RWPE1 (cell line): ENCODE results near the gene CD44.

Experiments
- CTCF ChIA-PET: fragments of 350-600 bp; sonication (Branson Sonifier 250); formaldehyde crosslinking; extraction: SDS; loops from one replicate; lab custom pipeline; 2021; lab: Yijun Ruan, JAX
- POLR2A ChIA-PET: fragments of 400-600 bp; formaldehyde crosslinking; extraction: SDS; loops from one replicate; lab custom pipeline; 2020; ENCODE audit warnings: antibody characterized with exemption; ENCODE audit not compliant: low non-redundant PET; lab: Yijun Ruan, JAX
- DNase-seq: peaks from one replicate; pipeline ENCODE4 v3.0.0; 2012; ENCODE audit warnings: low spot score
- H3K27ac ChIP-seq: fragments of 450-650 bp; 2 replicates; pipeline ENCODE4 v1.5.1; 2017
- TF ChIP-seq, protein P1 (sequence below): fragments of 450-650 bp; conservative IDR thresholded peaks from 2 replicates; pipeline ENCODE4 v1.5.1; 2017; ENCODE audit warnings: low read depth, mild to moderate bottlenecking

Gene CD44

DNA sequence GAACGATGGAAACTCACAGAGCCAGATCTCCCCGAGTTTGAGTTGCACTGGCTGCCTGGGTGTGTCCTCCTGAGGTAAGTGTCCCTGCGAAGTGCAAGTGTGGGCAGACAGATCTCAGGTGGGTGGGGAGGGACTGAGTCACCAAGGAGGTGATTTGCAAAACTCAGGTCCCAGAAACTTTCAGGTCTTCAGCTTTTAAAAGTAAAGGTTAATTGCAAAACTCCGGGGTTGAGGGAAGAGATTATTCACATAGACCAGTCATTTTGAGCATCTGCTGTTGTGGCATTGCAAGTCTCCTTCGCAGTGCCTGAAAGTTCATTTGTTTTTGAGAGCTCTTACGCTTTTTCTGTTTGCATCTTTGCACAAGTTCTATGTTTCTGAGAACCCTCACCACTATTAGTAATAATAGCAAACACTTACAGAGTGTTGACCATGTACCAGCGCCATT is 7.1 kb downstream of the CD44 start:
- TF ChIP-seq, protein P1, sequence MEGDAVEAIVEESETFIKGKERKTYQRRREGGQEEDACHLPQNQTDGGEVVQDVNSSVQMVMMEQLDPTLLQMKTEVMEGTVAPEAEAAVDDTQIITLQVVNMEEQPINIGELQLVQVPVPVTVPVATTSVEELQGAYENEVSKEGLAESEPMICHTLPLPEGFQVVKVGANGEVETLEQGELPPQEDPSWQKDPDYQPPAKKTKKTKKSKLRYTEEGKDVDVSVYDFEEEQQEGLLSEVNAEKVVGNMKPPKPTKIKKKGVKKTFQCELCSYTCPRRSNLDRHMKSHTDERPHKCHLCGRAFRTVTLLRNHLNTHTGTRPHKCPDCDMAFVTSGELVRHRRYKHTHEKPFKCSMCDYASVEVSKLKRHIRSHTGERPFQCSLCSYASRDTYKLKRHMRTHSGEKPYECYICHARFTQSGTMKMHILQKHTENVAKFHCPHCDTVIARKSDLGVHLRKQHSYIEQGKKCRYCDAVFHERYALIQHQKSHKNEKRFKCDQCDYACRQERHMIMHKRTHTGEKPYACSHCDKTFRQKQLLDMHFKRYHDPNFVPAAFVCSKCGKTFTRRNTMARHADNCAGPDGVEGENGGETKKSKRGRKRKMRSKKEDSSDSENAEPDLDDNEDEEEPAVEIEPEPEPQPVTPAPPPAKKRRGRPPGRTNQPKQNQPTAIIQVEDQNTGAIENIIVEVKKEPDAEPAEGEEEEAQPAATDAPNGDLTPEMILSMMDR: no peak
- POLR2A ChIA-PET: interaction anchor here (1.2 kb wide), 1 partner anchor 21 kb away, joined by 3 read pairs; no protein-coding TSS in a partner anchor
- H3K27ac ChIP-seq: peak overlapping the region; percentile 86
- CTCF ChIA-PET: interaction anchor here (0.6 kb wide), 1 partner anchor 864 kb away, joined by 3 read pairs; no protein-coding TSS in a partner anchor
- DNase-seq: peak; percentile 65

DNA sequence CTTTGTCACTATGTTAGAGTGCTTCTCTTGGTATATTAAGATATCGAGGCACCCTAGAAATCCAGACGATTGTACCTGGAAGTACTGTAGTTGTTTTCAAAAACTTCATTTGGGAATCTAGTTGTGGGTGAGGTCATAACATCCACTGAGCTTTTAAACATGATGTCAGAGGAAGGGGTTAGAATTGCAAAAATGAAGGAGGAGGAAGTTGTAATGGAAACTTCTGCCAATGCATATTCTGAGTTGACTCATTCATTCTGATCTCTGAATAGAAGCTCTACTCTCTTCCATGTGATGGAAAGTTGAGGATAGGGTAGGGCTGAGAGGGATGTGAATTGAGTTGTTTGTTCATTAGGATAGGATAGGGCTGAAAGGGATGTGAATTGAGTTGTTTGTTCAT is 7.7 kb downstream of the CD44 start:
- ChIA-PET CTCF (interaction anchor here (0.6 kb wide), 1 partner anchor 865 kb away, joined by 3 read pairs; no protein-coding TSS in a partner anchor), POLR2A (interaction anchor here (1.2 kb wide), 1 partner anchor 20 kb away, joined by 3 read pairs; no protein-coding TSS in a partner anchor)
- no peak overlapping the region for H3K27ac ChIP-seq
- TF ChIP-seq, protein P1: no peak
- DNase-seq: no peak

DNA sequence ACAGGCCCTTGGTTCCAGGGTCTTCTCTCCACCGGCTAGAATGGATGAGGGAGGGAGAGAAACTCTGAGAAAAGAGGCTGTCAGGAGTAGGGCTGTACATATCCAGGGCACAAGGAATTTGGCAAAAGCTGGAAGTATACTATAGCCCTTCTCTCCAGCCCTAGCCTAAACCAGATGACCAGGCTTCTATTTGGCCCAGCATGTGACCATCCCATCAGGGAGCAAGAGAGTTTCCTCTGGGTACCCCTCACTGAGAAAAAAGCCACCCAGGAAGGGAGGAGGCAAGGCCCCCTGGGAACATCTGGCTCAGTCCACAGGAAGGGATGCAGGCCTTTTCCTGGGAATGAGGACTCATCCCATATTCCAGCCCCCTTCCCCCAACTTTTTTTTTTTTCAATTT is 8.3 kb downstream of the CD44 start:
- no peak for DNase-seq
- H3K27ac ChIP-seq: peak overlapping the region; percentile 31; the same call in 1 of the 2 replicates
- ChIA-PET CTCF (no interaction called here), POLR2A (no interaction called here)
- TF ChIP-seq, protein P1: no peak

DNA sequence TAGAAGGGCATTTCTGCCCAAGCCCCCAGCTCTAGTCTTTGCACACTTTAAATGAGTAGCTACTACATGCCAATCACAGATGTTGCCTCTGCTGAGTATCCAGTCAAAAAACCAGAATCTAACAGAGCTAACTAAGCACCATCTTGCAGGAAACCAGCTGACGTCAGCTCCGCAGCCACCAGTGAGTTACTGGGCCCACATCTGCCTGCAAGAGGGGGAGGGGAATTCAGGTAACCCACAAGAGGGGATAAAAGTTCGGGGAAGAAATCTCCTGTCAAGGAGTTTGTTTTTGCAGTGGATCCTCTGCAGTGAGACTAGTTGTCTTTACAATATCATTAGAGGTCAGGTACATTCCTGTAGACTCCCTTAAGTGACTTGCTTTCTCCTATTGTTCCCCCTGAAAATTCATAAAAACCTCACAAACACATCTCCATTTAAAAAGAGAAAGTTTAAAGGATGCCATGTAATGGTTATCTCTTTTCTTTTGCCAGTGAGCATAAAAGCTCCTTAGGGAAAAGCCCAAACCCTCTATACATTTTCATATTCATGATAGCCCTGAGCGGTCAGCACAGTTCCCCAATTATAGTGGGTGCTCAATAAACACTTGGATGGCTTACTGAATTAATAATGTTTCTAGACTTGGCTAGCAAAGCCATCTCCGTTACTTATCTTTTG is 9.3 kb downstream of the CD44 start:
- TF ChIP-seq, protein P1: no peak
- POLR2A ChIA-PET: no interaction called here
- 0 out of 2 replicates have a peak overlapping the region, but pooled peaks have one; percentile 31 for H3K27ac ChIP-seq
- no peak for DNase-seq
- CTCF ChIA-PET: no interaction called here

DNA sequence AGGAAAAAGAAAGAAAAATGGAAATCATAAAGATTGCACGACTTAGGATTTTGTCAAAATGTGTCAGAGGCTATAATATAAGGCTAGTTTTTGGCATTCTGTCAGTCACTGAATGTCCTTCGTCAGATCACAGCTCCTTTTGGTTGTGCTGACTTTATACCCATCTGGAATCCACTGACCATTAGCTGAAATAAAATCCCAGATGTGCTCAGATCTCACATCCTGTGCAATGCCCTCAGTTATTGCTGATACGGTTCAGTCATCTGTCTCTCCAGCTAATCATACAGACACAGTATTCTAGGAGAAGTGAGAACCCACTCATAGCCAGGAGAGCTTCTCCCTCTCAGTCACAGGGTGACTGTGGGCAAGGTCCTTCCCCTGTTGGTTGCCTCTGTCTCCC is 11.5 kb downstream of the CD44 start:
- DNase-seq: no peak
- H3K27ac ChIP-seq: no peak overlapping the region
- POLR2A ChIA-PET: no interaction called here
- TF ChIP-seq, protein P1: no peak
- CTCF ChIA-PET: interaction anchor here (0.6 kb wide), 1 partner anchor 25 kb away, joined by 3 read pairs; no protein-coding TSS in a partner anchor

DNA sequence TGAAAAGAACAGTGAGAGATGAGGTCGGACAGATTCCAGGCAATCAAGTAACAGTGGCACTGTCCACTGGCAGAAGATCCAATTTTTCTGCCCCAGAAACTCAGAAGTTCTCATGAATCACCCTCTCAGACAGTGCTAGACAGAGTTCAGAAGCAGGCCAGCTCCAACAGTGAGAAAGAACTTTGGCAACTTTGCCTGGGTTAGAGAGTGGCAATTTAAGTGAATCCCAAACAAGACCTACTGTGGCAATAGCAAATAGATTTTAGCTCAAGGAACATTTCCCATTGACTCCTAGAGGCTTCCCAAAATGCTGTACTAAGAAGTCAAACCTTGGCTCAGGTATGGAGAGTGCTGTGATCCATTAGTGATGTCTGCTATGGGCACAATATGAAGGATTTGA is 12.3 kb downstream of the CD44 start:
- no peak overlapping the region for H3K27ac ChIP-seq
- TF ChIP-seq, protein P1: no peak
- POLR2A ChIA-PET: no interaction called here
- no peak for DNase-seq
- CTCF ChIA-PET: interaction anchor here (0.6 kb wide), 2 partner anchors 181 to 818 kb away, joined by 3 read pairs; no protein-coding TSS in a partner anchor
